ENCODE data around the gene SLC35E3.
A peak's percentile ranks its signal among the peaks of the same experiment; 100 is the strongest.
"Not testable (repeated sequence)": the region's sequence is repeated elsewhere in the genome, so short reads cannot be mapped to it uniquely, and the experiment has no call there.

GRCh38 chr12:68819481-68819880, 73.5 kb downstream of the SLC35E3 start:
- TF ChIP-seq POLR2A (IDR thresholded peaks at IDR 0.05; ENCODE audit: low read depth, low read length), result 0 out of 2 replicates have a peak, but pooled peaks have one; percentile 9
- TF ChIP-seq POLR2AphosphoS5 (IDR thresholded peaks at IDR 0.05; ENCODE audit: low read depth, low read length); TAF1 (IDR thresholded peaks at IDR 0.05; ENCODE audit: borderline replicate concordance, low read depth, low read length): not testable (repeated sequence)

Measured in GM12892 (cell line).